ENCODE data around the gene PLCD1.

Gene PLCD1

DNA sequence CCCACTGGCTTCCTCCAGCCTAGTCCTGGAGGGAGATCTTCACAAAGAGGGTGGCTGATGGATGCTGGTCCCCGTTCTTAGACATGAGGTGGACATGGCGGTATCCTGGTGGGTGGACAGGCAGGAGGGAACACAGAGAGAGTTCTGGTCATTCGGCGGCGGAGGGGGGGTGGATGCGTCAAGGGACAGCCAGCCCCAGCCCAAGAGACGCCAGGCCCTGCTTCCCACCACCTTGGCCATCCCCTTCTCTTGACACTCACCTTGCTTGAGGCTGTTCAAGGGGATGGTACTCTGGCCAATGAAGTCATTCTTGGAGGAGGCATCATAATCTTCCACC, 21.7 kb downstream of the PLCD1 start:
- in situ Hi-C loops (cut with HindIII; ENCODE audit: low pct_unique_long_range_greater_than_20kb, low sequenced_read_pairs) = no loop called here
- DNase-seq (ENCODE audit: low read depth in 1 of 2, low spot score in 1 of 2) = no peak
- TF ChIP-seq JUND (IDR thresholded peaks at IDR 0.05; ENCODE audit: low read depth) = no peak

DNA sequence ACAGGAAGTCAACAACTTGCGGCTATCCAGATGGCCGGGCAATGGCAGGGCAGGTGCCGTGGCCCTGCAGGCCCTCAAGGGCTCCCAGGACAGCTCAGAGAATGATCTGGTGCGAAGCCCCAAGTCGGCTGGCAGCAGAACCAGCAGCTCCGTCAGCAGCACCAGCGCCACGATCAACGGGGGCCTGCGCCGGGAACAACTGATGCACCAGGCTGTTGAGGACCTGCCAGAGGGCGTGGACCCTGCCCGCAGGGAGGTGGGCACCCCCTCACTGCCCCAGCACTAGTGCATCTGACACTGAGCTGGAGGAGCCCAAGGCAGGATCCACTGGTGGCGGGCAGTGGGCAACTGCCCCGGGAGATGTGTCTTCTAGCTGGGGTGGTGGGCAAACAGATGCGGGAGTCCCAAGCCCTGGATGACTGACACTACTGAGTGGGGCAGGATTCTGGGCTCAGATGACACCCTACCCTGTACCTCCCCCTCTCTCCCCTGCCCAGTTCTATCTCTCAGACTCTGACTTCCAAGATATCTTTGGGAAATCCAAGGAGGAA, 22.9 kb downstream of the PLCD1 start:
- in situ Hi-C loops (cut with HindIII; ENCODE audit: low pct_unique_long_range_greater_than_20kb, low sequenced_read_pairs) = no loop called here
- TF ChIP-seq JUND (IDR thresholded peaks at IDR 0.05; ENCODE audit: low read depth) = no peak

DNA sequence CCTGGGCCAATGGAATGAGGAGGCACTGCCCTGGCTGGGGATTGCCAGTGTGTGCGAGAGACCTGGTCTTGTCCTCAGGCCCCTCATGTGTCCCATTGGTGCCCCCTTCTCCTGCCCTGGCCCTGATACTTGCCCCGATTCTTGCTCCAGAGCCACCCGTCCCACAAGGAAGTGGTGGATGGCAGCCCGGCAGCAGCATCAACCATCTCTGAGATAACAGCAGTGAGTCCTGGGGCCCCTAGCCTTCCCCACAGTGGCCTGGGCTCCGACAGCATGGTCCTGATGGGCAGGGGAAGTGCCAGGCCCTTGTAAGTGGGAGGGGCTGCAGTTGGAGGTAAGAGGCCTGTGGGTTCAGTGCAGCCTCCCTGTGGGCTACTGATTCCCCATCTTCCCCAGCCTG, 23.4 kb downstream of the PLCD1 start:
- no peak for TF ChIP-seq JUND (IDR thresholded peaks at IDR 0.05; ENCODE audit: low read depth)
- no peak for DNase-seq (ENCODE audit: low read depth in 1 of 2, low spot score in 1 of 2)
- in situ Hi-C loops (cut with HindIII; ENCODE audit: low pct_unique_long_range_greater_than_20kb, low sequenced_read_pairs) = no loop called here

More for the DNA sequence above, 22.9 kb downstream of the PLCD1 start:
- DNase-seq (ENCODE audit: low read depth in 1 of 2, low spot score in 1 of 2) = no peak

DNA sequence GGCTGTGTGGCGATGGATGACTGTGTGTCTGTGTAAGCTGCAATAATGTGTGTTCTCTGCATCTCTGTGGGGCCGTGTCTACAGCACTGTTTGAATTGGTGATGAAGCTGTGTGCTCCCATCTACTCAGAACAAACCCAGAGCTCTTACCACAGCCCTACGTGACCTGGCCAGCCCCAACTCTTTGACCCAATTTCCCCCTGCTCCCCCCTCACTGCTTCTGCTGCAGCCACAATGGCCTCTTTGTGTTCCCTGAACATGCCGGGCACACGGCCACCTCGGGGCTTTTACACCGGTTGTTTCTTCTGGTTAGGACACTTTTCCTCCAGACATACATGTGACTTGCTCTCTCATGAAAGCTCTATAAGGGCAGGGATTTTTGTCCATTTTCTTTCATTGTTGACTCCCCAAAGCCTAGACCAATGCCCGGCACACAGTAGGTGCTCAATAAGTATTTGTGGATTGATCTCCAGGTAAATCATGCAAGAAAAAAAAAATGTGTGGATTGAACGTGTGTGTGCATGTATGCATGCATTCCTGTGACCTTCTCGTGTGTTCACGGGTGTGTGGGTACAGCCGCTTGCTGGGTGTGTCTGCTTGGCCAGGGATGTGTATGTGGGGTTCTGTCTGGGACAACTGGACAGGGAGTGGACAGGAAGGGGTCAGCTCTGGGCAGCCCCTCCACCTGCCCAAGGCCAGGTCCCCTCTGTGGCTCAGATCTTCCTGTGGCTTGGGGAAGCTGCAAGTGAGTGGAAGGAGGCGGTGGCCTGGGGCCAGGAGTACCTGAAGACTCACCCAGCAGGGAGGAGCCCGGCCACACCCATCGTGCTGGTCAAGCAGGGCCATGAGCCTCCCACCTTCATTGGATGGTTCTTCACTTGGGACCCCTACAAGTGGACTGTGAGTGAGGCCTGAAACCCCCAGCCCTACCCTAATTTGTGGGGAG, 24.1 kb downstream of the PLCD1 start:
- no peak for TF ChIP-seq JUND (IDR thresholded peaks at IDR 0.05; ENCODE audit: low read depth)
- in situ Hi-C loops (cut with HindIII; ENCODE audit: low pct_unique_long_range_greater_than_20kb, low sequenced_read_pairs) = no loop called here
- no peak for DNase-seq (ENCODE audit: low read depth in 1 of 2, low spot score in 1 of 2)

DNA sequence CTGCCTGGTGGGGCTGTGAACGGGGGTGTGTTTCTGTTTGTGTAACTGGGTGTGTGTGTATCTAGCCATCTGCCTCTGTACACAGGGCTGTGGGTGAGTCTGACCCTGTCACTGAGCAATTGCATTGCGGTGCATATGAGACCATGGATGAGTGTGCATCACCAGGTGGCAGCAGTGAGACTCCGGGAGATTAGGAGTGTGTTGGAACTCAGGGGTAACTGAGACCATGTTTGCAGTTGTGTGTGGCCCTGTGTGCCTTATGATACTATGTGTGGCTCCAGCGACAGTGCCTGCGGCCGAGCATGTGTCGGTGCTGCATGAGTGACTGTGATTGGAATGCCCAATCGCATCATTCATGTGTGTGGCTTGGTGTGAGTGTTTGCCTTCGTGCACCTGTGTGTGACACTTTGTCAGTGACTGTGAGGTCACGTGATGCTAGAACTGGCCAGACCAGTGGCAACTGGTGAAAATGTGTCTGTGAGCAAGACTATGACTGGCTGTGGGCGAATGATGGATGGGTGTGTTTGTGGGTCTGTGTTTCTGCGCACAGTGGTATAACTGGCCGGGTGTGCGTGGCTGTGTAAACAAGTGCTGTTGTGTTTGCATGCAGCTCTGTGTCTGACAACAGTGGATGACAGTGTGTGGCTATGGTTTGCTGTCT, 24.9 kb downstream of the PLCD1 start:
- no peak for TF ChIP-seq JUND (IDR thresholded peaks at IDR 0.05; ENCODE audit: low read depth)
- in situ Hi-C loops (cut with HindIII; ENCODE audit: low pct_unique_long_range_greater_than_20kb, low sequenced_read_pairs) = no loop called here
- DNase-seq (ENCODE audit: low read depth in 1 of 2, low spot score in 1 of 2) = peak; percentile 82 to 91

DNA sequence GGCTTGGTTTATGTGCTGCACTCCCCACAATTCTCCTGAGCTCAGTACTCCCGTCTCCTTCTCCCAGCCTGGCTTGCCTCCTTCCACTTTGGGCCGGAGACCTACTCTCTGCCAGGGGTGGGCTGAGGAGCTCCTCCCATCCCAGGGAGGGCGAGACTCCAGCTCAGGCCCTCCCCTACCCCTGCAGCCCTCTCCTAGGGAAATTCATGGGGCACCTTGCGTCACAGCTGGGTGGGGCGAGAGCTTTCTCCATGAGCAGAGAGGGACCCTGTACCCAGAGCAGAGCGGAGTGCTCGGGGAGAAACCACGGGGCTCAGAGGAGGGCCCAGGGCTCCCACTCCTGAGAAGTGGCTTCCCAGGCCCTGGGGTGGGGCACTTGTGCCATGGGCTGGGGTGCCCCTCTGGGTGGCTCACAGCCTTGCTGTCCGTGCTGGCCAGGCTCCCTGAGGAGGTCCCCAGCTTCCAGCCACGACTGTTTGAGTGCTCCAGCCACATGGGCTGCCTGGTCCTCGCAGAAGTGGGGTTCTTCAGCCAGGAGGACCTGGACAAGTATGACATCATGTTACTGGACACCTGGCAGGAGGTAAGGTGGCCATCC, 25.5 kb downstream of the PLCD1 start:
- in situ Hi-C loops (cut with HindIII; ENCODE audit: low pct_unique_long_range_greater_than_20kb, low sequenced_read_pairs) = no loop called here
- no peak for TF ChIP-seq JUND (IDR thresholded peaks at IDR 0.05; ENCODE audit: low read depth)
- no peak for DNase-seq (ENCODE audit: low read depth in 1 of 2, low spot score in 1 of 2)

DNA sequence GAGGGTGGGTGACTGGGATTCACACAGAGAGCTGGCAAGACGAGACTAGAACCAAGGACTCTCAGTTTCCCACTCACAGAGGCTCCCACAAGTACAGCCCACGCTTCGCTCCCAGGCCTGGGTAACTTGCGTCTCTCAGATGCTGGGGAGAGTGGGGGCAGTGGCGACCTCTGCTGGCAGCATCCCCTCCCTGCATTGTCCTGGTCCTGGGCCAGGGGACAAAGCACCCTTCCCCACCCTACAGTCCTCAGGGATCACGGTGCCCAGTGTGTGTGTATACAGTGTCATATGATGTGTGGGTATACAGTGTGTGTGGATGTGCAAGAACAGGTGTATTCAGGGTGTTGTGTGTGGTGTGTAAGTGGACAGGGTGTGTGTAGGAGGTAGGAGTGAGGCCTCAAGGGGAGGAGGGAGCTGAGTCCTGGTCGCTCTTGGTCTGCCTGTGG, 26.0 kb downstream of the PLCD1 start:
- in situ Hi-C loops (cut with HindIII; ENCODE audit: low pct_unique_long_range_greater_than_20kb, low sequenced_read_pairs) = no loop called here
- peak in 1 of 2 experiments; percentile 61 for DNase-seq (ENCODE audit: low read depth in 1 of 2, low spot score in 1 of 2)
- TF ChIP-seq JUND (IDR thresholded peaks at IDR 0.05; ENCODE audit: low read depth) = no peak

DNA sequence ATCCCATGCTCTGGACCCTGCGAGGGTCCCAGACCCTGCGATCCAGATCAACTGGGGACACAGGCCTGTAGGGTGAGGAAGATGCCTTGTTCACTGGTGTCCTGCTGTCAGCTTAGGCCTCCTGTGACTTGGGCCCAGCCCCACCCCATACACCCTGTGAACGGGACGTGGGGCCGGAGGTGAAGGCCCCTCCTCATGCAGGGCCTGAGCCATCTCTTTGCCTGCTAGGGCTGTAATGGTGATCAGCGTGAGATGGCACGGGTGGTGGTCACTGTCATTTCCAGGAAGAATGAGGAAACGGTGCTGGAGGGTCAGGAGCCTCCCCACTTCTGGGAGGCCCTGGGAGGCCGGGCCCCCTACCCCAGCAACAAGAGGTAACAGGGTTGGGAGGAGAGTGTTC, 26.5 kb downstream of the PLCD1 start:
- in situ Hi-C loops (cut with HindIII; ENCODE audit: low pct_unique_long_range_greater_than_20kb, low sequenced_read_pairs) = no loop called here
- TF ChIP-seq JUND (IDR thresholded peaks at IDR 0.05; ENCODE audit: low read depth) = no peak

DNA sequence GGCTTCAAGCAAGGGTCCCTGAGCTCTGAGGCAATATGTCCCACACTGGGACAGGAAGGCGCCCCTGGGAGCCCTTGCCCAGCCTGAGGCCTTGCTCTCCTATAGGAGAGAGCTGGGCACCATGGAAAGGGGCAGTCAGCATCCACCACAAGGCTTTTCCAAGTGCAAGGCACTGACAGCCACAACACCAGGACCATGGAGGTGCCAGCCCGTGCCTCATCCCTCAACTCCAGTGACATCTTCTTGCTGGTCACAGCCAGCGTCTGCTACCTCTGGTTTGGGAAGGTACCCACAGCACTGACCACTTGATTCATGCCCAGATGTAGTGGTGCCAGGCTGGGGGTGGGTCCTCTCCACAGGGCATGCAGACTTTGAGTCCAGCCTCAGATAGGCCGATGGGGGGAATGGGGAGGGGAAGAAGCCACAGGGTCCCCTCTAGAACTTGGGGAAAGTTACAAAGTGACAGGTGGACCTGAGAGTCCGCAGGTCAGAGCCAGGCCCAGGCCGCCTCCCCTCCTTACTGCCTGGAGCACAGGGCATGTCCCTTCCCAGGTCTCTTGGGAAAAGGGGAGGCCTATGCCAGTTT, 27.1 kb downstream of the PLCD1 start:
- no peak for TF ChIP-seq JUND (IDR thresholded peaks at IDR 0.05; ENCODE audit: low read depth)
- in situ Hi-C loops (cut with HindIII; ENCODE audit: low pct_unique_long_range_greater_than_20kb, low sequenced_read_pairs) = no loop called here
- no peak for DNase-seq (ENCODE audit: low read depth in 1 of 2, low spot score in 1 of 2)

More for the DNA sequence above, 26.5 kb downstream of the PLCD1 start:
- DNase-seq (ENCODE audit: low read depth in 1 of 2, low spot score in 1 of 2) = no peak

DNA sequence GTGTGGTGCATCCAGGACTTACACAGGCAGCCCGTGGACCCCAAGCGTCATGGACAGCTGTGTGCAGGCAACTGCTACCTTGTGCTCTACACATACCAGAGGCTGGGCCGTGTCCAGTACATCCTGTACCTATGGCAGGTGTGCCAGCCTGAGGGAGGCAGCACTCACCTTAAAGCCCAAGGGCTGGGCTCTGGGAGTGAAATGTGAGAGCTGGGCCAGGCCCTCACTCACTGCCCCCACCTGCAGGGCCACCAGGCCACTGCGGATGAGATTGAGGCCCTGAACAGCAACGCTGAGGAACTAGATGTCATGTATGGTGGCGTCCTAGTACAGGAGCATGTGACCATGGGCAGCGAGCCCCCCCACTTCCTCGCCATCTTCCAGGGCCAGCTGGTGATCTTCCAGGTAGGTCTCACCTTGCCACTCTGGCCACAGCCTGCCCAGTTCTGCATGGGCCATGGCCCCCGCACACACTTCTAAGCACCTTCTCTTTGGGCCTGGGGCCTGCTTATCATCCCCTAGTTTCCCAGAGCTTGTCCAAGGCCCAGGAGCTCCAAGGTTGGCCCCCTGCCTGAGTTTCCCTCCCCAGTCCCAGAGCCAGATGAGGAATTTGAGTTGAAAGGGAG, 27.9 kb downstream of the PLCD1 start:
- in situ Hi-C loops (cut with HindIII; ENCODE audit: low pct_unique_long_range_greater_than_20kb, low sequenced_read_pairs) = no loop called here
- DNase-seq (ENCODE audit: low read depth in 1 of 2, low spot score in 1 of 2) = peak in 1 of 2 experiments; percentile 80
- TF ChIP-seq JUND (IDR thresholded peaks at IDR 0.05; ENCODE audit: low read depth) = no peak

DNA sequence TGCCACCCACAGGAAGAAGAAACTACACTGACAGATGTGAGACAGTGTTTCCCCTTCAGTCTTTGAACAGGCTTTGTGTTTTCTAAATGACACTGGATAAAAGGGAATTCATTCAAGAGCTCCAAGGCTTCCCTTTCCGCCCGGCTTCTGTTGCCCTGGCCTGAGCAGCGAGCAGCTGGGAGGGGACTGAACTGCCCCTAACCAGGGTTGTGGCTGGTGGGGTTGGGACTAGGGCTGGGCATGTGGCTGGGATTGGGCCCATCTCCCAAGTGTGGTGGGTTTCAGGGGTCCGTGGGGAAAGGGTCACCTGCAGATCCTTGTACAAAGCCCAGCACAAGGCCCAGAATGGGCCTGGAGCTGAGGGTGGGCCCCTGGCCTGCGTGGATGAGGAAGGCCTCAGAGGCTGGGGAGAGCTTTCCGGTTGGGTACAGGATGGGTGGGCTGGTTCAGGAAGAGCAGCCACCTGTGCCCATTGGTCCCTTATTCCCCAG, 28.4 kb downstream of the PLCD1 start:
- in situ Hi-C loops (cut with HindIII; ENCODE audit: low pct_unique_long_range_greater_than_20kb, low sequenced_read_pairs) = no loop called here
- no peak for DNase-seq (ENCODE audit: low read depth in 1 of 2, low spot score in 1 of 2)
- no peak for TF ChIP-seq JUND (IDR thresholded peaks at IDR 0.05; ENCODE audit: low read depth)
